ENCODE measurements around the gene PLEKHO2.
"Not testable (repeated sequence)": the region's sequence is repeated elsewhere in the genome, so short reads cannot be mapped to it uniquely, and the experiment has no call there.

DNA sequence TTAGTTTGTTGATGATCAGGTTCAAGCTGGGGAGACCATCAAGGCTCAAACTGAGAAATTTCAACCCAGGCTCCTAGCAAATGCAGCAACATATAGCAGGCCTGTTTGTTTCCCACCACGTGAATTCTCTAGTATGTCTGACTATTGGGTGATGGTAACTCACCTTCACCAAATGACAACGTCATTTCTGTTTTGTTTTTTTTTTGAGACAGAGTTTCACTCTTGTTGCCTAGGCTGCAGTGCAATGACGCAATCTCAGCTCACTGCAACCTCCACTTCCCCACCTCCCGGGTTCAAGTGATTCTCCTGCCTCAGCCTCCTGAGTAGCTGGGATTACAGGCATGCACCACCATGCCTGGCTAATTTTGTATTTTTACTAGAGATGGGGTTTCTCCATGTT is 26.8 kb upstream of the PLEKHO2 start:
- TF ChIP-seq SP2 (IDR thresholded peaks at IDR 0.05; ENCODE audit: low read length); GABPA (IDR thresholded peaks at IDR 0.05; ENCODE audit: borderline replicate concordance, insufficient read depth, low read length): not testable (repeated sequence)

Measured in H1 (cell line).